Lower leg skin (tissue), 4 donors: ENCODE results near the gene GANC. TPM values are rescaled to one million over a fixed set of nuclear protein-coding genes. Genes with fewer than 3 reads are reported as not detected.

Source experiments
- DNase-seq, 2 donors: peaks; one replicate each; pipeline ENCODE4 v3.0.0-alpha.2; 2019; ENCODE audit warnings: low spot score in 2 of 2
- H3K4me3 ChIP-seq: fragments of 200-600 bp; sonication (generic); 2 replicates; pipeline ENCODE4 v1.5.1; 2017; ENCODE audit warnings: mild to moderate bottlenecking, low read depth; ENCODE audit not compliant: poor library complexity, severe bottlenecking
- CTCF ChIP-seq, 3 donors: fragments of 450-650 bp; IDR thresholded peaks; one replicate each; pipeline ENCODE4 v1.5.1; 2016; ENCODE audit warnings: antibody characterized with exemption in 3 of 3, mild to moderate bottlenecking in 3 of 3, moderate library complexity in 2 of 3
- POLR2A ChIP-seq, 2 donors: fragments of 450-650 bp; IDR thresholded peaks; one replicate each; pipeline ENCODE4 v1.6.1; 2016 to 2017; ENCODE audit warnings: antibody characterized with exemption in 2 of 2, mild to moderate bottlenecking in 1 of 2, moderate library complexity in 1 of 2
- WGBS, 2 donors: methylation state at CpG; one replicate each; pipeline ENCODE4 v1.1.5; 2018; 5-methylcytosine and 5-hydroxymethylcytosine counted together
- intact Hi-C: fragments of 100-400 bp; cut with DNase I; formaldehyde crosslinking; loops from one replicate; pipeline ENCODE4 v1.15.0; 2023; ENCODE audit warnings: low total_unique reads
- total RNA-seq, 4 donors: library from RNA; depleted of rRNA; stranded (reverse); fragments of >200 nt; gene quantifications; one replicate each; pipeline ENCODE4 v1.1.0, GENCODE V29; 2016

The GANC gene
- total RNA-seq, 4 donors from 2014 or later: 10.5 to 26.4 (median 22.0) TPM

DNA sequence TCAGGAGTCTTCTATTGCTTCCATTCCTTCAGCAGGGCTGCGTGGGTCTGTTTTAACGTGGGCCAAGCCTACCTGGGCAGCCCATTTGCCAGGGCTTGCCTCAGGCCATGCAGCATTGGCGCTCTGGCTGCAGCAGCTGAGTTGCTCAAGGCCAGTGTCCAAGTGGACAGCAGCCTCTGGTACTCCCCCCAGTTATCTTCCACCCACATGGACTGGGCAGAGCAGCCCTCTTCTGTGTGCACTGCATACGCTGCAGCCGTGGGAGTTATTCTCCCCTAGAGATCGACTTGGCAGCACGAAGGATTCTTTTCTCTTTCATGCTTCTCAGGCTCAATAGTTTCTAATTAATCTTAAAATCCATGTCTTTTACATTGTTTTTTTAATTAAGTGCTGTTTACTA, 79.4 kb downstream of the GANC start:
- WGBS, 2 donors: 88% methylated on average over 7 of the region's 7 CpGs
- intact Hi-C loops: no loop called here

GRCh38 chr15:42353061-42353460, 80.1 kb downstream of the GANC start:
- no peak for TF ChIP-seq POLR2A (IDR thresholded peaks at IDR 0.05)
- no peak for TF ChIP-seq CTCF (IDR thresholded peaks at IDR 0.05)
- intact Hi-C loops: no loop called here
- 91 to 94% methylated on average over 6 of the region's 6 CpGs for WGBS, 2 donors
- DNase-seq: no peak
- H3K4me3 ChIP-seq: no peak overlapping the region

More for the DNA sequence above, 79.4 kb downstream of the GANC start:
- no peak overlapping the region for H3K4me3 ChIP-seq
- TF ChIP-seq CTCF (IDR thresholded peaks at IDR 0.05): no peak
- TF ChIP-seq POLR2A (IDR thresholded peaks at IDR 0.05): no peak
- no peak for DNase-seq

DNA sequence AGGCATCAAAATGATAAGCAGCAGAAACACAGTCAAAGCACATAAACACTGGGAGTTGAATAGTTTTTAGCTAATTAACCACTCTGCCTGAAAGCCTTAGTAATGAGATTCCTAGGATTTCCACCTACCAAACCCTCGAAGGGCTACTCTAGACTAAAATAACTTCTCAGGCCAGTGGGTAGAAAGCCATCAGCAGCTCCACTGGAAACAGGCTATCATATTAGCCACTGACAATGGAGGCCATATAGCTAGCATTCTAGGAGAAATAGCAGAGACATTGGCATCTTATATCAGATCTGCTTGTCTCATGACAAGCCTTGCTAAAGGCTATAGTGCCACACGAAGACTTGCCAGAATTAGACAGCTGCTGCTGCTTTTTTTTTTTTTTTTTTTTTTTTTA, 81.8 kb downstream of the GANC start:
- TF ChIP-seq CTCF (IDR thresholded peaks at IDR 0.05): no peak
- TF ChIP-seq POLR2A (IDR thresholded peaks at IDR 0.05): no peak
- intact Hi-C loops: no loop called here
- WGBS, 2 donors: 67 to 76% methylated on average over 2 of the region's 2 CpGs
- DNase-seq: no peak
- H3K4me3 ChIP-seq: no peak overlapping the region

DNA sequence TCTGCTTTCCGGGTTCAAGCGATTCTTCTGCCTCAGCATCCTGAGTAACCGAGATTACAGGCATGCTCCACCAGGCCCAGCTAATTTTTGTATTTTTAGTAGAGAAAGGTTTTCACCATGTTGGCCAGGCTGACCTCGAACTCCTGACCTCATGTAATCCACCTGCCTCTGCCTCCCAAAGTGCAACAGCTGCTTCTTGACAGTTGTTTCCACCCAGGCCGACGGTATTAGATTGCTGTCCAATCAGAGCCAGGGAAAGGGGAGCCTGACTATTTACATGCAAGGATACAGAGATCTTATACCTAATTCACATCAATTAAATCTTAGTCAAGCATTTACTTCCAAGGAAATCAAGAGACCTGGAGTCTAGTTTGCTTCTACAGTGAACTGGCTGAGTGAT, 82.3 kb downstream of the GANC start:
- intact Hi-C loops: no loop called here
- no peak for TF ChIP-seq CTCF (IDR thresholded peaks at IDR 0.05)
- TF ChIP-seq POLR2A (IDR thresholded peaks at IDR 0.05): no peak
- H3K4me3 ChIP-seq: no peak overlapping the region
- WGBS, 2 donors: 86 to 91% methylated on average over 6 of the region's 6 CpGs
- DNase-seq: no peak

DNA sequence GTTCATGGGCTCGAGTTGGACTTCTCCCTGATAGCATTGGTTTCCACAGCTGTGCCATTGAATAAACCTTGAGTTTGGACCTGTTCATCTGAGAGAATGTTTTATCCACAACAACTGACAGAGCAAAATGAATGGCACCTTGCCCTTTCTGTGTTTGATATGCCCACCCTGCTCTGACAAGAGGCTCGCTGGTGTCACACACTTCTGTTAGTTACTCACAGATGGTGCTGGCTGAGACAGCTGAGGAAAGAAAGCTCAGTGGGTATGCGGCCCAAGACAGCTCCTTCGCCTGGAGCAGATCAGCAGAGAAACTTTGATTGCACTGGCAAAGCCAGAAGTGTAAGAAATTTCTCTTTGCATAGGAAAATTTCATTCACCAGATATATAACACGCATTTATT, 83.8 kb downstream of the GANC start:
- intact Hi-C loops: no loop called here
- no peak for DNase-seq
- 79 to 90% methylated on average over 5 of the region's 5 CpGs for WGBS, 2 donors
- TF ChIP-seq CTCF (IDR thresholded peaks at IDR 0.05) (no peak), POLR2A (IDR thresholded peaks at IDR 0.05) (no peak)
- no peak overlapping the region for H3K4me3 ChIP-seq

GRCh38 chr15:42358141-42358540, 85.1 kb downstream of the GANC start:
- intact Hi-C loops: no loop called here
- WGBS, 2 donors: 94 to 95% methylated on average over 2 of the region's 2 CpGs
- H3K4me3 ChIP-seq: no peak overlapping the region
- TF ChIP-seq CTCF (IDR thresholded peaks at IDR 0.05) (no peak), POLR2A (IDR thresholded peaks at IDR 0.05) (no peak)
- DNase-seq: no peak
